ENCODE results near the gene CFAP61. TPM values are rescaled to one million over a fixed set of nuclear protein-coding genes. Genes with fewer than 3 reads are reported as not detected.

Gene CFAP61
- total RNA-seq, 1 donor from 2014 or later: 2.6 TPM

DNA sequence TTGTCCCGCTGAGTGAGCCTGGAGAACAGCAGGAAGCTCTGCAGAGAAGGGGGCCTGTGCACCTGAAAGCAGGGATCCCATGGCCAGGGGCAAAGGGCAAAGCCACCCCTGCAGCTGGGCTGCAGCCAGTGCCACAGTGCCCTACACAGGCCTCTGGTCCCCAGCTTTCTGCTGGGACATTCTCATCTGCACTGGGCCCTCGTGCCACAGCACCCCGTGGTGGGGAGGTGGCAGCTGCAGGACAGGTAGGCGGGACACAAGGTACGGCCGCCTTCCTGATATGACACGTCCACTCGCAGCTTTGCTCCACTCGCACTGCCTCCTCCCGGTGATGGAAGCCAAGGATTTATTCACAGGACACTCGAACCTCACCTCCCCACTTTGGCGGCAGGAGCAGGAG lies 342.8 kb downstream of the CFAP61 start:
- Mint-ChIP-seq H3K27me3 (no peaks in the 10 kb centered on the region), H3K9me3 (ENCODE audit: low read depth) (no peaks in the 10 kb centered on the region), H3K4me3 (ENCODE audit: low read depth) (no peak overlapping the region), H3K4me1 (ENCODE audit: low read depth) (peaks cover 7% of the 10 kb centered on the region), H3K36me3 (ENCODE audit: insufficient read depth) (peaks cover 34% of the 10 kb centered on the region), H3K27ac (peak overlapping the region; percentile 69)
- TF ChIP-seq, protein P1, sequence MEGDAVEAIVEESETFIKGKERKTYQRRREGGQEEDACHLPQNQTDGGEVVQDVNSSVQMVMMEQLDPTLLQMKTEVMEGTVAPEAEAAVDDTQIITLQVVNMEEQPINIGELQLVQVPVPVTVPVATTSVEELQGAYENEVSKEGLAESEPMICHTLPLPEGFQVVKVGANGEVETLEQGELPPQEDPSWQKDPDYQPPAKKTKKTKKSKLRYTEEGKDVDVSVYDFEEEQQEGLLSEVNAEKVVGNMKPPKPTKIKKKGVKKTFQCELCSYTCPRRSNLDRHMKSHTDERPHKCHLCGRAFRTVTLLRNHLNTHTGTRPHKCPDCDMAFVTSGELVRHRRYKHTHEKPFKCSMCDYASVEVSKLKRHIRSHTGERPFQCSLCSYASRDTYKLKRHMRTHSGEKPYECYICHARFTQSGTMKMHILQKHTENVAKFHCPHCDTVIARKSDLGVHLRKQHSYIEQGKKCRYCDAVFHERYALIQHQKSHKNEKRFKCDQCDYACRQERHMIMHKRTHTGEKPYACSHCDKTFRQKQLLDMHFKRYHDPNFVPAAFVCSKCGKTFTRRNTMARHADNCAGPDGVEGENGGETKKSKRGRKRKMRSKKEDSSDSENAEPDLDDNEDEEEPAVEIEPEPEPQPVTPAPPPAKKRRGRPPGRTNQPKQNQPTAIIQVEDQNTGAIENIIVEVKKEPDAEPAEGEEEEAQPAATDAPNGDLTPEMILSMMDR (IDR thresholded peaks at IDR 0.05; ENCODE audit: unreplicated experiment): no peak
- no peak for DNase-seq (ENCODE audit: low spot score, unreplicated experiment)

DNA sequence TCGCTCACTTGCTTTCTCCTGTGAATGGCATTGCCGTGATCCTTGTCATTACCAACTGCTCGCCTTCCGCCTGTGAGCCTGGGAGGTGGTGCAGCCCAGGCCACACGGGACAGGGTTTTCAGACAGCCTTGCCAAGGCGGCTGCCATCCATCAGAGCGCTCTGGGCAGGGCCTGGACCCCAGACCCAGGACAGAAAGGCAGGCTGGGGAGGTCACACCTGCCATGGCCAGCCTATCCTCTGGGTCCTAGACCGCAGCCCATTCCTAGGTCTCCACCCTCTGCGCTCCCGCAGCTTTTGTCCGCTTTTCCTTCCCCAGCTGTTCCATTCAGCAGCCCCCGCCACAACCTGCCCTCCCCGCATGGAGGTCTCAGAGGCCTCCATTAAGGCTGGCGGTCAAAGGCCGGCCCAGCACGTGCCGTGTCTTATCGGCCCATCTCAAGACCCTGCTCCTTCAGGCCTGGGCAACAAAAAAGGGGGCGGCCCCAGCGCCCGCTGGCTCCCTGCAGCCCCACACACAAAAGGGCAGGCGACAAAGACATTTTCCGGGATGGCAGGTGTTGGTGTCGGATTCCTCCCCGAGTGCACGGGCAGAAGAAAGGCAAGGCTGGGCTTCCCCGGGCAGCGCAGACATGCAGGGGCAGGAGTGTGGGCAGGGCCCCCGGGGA lies 343.7 kb downstream of the CFAP61 start:
- Mint-ChIP-seq H3K9me3 (ENCODE audit: low read depth) (no peaks in the 10 kb centered on the region), H3K27me3 (no peaks in the 10 kb centered on the region), H3K27ac (peak overlapping the region; percentile 73), H3K4me3 (ENCODE audit: low read depth) (no peak overlapping the region), H3K36me3 (ENCODE audit: insufficient read depth) (peaks cover 31% of the 10 kb centered on the region), H3K4me1 (ENCODE audit: low read depth) (peaks cover 9% of the 10 kb centered on the region)
- no peak for DNase-seq (ENCODE audit: low spot score, unreplicated experiment)
- TF ChIP-seq, protein P1 (IDR thresholded peaks at IDR 0.05; ENCODE audit: unreplicated experiment): no peak

DNA sequence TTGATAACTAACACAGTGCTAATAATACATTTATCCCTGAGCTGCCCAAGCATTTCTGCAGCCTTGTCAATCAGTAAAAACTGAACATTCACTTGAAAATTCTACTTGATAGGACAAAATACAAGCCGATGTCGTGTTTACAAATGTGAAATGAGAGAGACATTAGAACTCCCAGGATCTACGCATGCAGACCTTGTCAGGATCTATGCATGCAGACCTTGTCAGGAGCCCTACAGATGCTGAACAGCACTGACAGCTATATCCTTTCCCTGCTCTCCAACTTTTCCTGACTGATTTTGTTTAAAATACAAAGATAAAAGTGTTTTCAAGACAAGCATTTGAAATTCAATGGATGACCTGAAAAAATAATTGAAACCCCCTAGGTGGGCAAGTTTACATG lies 344.5 kb downstream of the CFAP61 start:
- Mint-ChIP-seq H3K27me3 (no peaks in the 10 kb centered on the region), H3K27ac (no peak overlapping the region), H3K36me3 (ENCODE audit: insufficient read depth) (peaks cover 28% of the 10 kb centered on the region), H3K4me3 (ENCODE audit: low read depth) (no peak overlapping the region), H3K9me3 (ENCODE audit: low read depth) (no peaks in the 10 kb centered on the region), H3K4me1 (ENCODE audit: low read depth) (peaks cover 9% of the 10 kb centered on the region)
- TF ChIP-seq, protein P1 (IDR thresholded peaks at IDR 0.05; ENCODE audit: unreplicated experiment): no peak
- no peak for DNase-seq (ENCODE audit: low spot score, unreplicated experiment)

DNA sequence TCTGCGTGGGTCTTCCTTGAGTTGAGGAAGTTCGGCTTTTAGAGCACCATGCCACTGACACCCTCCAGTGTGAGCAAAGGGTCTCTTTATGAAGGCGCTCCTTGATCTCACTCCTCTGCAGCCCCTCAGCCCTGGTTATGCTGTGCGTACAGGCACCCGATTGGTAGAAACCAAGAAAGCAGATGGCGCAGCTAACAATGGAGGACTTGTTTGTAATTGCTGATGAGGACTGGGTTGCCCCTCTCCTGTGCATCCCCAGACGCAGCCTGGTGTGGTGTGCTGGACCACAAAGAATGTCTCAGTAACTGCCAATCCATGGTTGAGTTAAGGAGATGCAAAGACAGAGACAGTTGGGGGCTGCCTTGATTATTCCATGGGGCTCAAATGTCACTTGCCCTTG lies 345.8 kb downstream of the CFAP61 start:
- TF ChIP-seq, protein P1 (IDR thresholded peaks at IDR 0.05; ENCODE audit: unreplicated experiment): no peak
- Mint-ChIP-seq H3K27me3 (no peaks in the 10 kb centered on the region), H3K27ac (no peak overlapping the region)

DNA sequence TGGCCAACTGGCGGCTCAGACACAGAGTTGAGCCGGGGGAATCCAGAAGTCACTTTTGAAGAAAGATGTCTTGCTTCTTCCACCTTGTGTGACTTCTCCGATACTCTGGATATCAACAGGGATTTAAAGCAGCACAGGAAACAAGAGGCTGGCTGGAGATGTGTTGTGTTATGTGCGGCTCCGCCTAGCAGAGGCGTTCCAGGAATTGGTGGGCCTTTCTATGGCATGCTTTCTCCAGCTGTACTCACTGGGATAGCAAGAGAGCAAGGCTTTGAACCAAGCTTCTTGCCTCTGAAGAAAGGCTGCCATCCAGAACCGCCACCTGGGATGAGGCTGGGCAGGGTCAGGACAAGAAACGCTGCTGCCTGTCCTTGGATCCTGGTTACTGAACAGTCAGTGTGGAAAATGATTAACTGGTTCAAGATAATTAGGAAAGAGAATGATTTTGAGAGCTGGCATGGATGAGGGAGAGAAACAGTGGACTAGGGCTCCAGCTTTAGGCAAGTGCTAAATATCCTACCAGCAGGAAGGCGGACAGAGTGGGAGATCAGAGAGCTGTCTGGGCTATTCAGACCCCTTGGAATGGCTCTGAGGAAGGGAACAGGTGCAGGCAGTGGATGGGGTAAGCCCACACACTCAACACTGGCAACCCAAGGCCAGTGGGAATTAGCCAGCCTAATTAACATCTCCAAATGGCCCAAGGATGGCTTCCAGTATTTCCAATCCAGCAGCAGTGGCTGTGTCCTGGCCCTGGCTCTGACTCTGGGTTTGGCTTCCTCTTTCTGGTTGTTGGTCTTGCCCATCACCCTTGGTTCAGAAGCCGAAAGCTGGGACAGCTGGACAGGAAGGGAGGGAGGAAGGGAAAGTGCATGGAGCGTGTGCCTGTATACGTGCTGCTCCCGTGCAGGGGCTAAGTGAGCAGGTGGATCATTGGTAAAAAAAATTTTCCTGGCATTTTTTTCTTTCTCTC lies 347.5 kb downstream of the CFAP61 start:
- no peak for DNase-seq (ENCODE audit: low spot score, unreplicated experiment)
- H3K4me1 Mint-ChIP-seq (ENCODE audit: low read depth): peaks cover 9% of the 10 kb centered on the region
- TF ChIP-seq, protein P1 (IDR thresholded peaks at IDR 0.05; ENCODE audit: unreplicated experiment): no peak
- no peaks in the 10 kb centered on the region for H3K9me3 Mint-ChIP-seq (ENCODE audit: low read depth)
- peak overlapping the region; percentile 54 for H3K27ac Mint-ChIP-seq
- peaks cover 9% of the 10 kb centered on the region for H3K36me3 Mint-ChIP-seq (ENCODE audit: insufficient read depth)
- no peaks in the 10 kb centered on the region for H3K27me3 Mint-ChIP-seq
- H3K4me3 Mint-ChIP-seq (ENCODE audit: low read depth): no peak overlapping the region

More for the DNA sequence above, 345.8 kb downstream of the CFAP61 start:
- Mint-ChIP-seq H3K4me1 (ENCODE audit: low read depth) (peaks cover 9% of the 10 kb centered on the region), H3K36me3 (ENCODE audit: insufficient read depth) (peaks cover 18% of the 10 kb centered on the region), H3K9me3 (ENCODE audit: low read depth) (no peaks in the 10 kb centered on the region), H3K4me3 (ENCODE audit: low read depth) (no peak overlapping the region)
- no peak for DNase-seq (ENCODE audit: low spot score, unreplicated experiment)

All from progenitor cell of endocrine pancreas (in vitro differentiated cells).